SH-SY5Y (cell line): ENCODE measurements around the gene GPR55.

ENCODE experiments used
- GATA2 ChIP-seq: IDR thresholded peaks from 2 replicates; pipeline ENCODE4 v1.6.1; 2011; ENCODE audit warnings: mild to moderate bottlenecking, low read depth, low read length
- GATA3 ChIP-seq: IDR thresholded peaks from 2 replicates; pipeline ENCODE4 v1.6.1; 2011; ENCODE audit warnings: low read depth, mild to moderate bottlenecking, low read length, moderate library complexity

GPR55 gene

GRCh38 chr2:230921806-230922595, 3.0 kb downstream of the GPR55 start:
- TF ChIP-seq GATA3 (no peak), GATA2 (no peak)

- no peak for TF ChIP-seq GATA2
- TF ChIP-seq GATA3 = no peak
Observed at GRCh38 chr2:230920167-230920566, 4.9 kb downstream of the GPR55 start.

- TF ChIP-seq GATA3 (no peak), GATA2 (no peak)
Observed at GRCh38 chr2:230919681-230920080, 5.4 kb downstream of the GPR55 start.

- no peak for TF ChIP-seq GATA3
Observed at GRCh38 chr2:230919240-230919639, 5.8 kb downstream of the GPR55 start.

GRCh38 chr2:230916218-230916617, 8.8 kb downstream of the GPR55 start:
- TF ChIP-seq GATA2 = no peak
- TF ChIP-seq GATA3 = no peak

- TF ChIP-seq GATA3 (no peak), GATA2 (no peak)
Observed at GRCh38 chr2:230915319-230915718, 9.7 kb downstream of the GPR55 start.

GRCh38 chr2:230914886-230915285, 10.2 kb downstream of the GPR55 start:
- TF ChIP-seq GATA3 (no peak), GATA2 (no peak)

GRCh38 chr2:230913406-230914143, 11.5 kb downstream of the GPR55 start:
- TF ChIP-seq GATA2 (no peak), GATA3 (no peak)

- TF ChIP-seq GATA2 (no peak), GATA3 (no peak)
Observed at GRCh38 chr2:230912724-230913123, 12.3 kb downstream of the GPR55 start.

GRCh38 chr2:230912046-230912445, 13.0 kb downstream of the GPR55 start:
- no peak for TF ChIP-seq GATA2
- TF ChIP-seq GATA3 = no peak

- TF ChIP-seq GATA2 = no peak
- no peak for TF ChIP-seq GATA3
Observed at GRCh38 chr2:230910546-230911177, 14.4 kb downstream of the GPR55 start.

- no peak for TF ChIP-seq GATA3
- TF ChIP-seq GATA2 = no peak
Observed at GRCh38 chr2:230909841-230910545, 15.0 kb downstream of the GPR55 start.

GRCh38 chr2:230908595-230909191, 16.3 kb downstream of the GPR55 start:
- TF ChIP-seq GATA3 (no peak), GATA2 (no peak)
